NCI-H128 (cell line): ENCODE results near the gene CYP4F3.
A peak's percentile ranks its signal among the peaks of the same experiment; 100 is the strongest.
"Not testable (repeated sequence)": the region's sequence is repeated elsewhere in the genome, so short reads cannot be mapped to it uniquely, and the experiment has no call there.

Source experiments
- DNase-seq: peaks from one replicate; lab custom pipeline; 2025; ENCODE audit not compliant: unreplicated experiment; lab: John Stamatoyannopoulos, UW

The CYP4F3 gene

GRCh38 chr19:15629003-15629880, 11.5 kb upstream of the CYP4F3 start:
- DNase-seq, result peak; percentile 29

GRCh38 chr19:15631817-15632216, 8.9 kb upstream of the CYP4F3 start:
- DNase-seq, result no peak

- no peak for DNase-seq
Measured at GRCh38 chr19:15633082-15633835, 7.4 kb upstream of the CYP4F3 start.

- no peak for DNase-seq
Measured at GRCh38 chr19:15634105-15634504, 6.6 kb upstream of the CYP4F3 start.

GRCh38 chr19:15635016-15635805, 5.5 kb upstream of the CYP4F3 start:
- DNase-seq, result no peak

GRCh38 chr19:15636026-15636425, 4.7 kb upstream of the CYP4F3 start:
- DNase-seq, result no peak

- DNase-seq, result no peak
Measured at GRCh38 chr19:15639596-15639995, 1.1 kb upstream of the CYP4F3 start.

- DNase-seq, result no peak
Measured at GRCh38 chr19:15640904-15641597, 354 bp downstream of the CYP4F3 start.

GRCh38 chr19:15641901-15642491, 1.3 kb downstream of the CYP4F3 start:
- DNase-seq, result no peak

- DNase-seq, result no peak
Measured at GRCh38 chr19:15642807-15643206, 2.1 kb downstream of the CYP4F3 start.

- no peak for DNase-seq
Measured at GRCh38 chr19:15643387-15643786, 2.7 kb downstream of the CYP4F3 start.

- no peak for DNase-seq
Measured at GRCh38 chr19:15644066-15644741, 3.5 kb downstream of the CYP4F3 start.

GRCh38 chr19:15644816-15645215, 4.1 kb downstream of the CYP4F3 start:
- no peak for DNase-seq

- DNase-seq, result no peak
Measured at GRCh38 chr19:15649526-15649925, 8.8 kb downstream of the CYP4F3 start.

GRCh38 chr19:15650123-15650522, 9.4 kb downstream of the CYP4F3 start:
- not testable (repeated sequence) for DNase-seq

GRCh38 chr19:15651791-15652190, 11.1 kb downstream of the CYP4F3 start:
- no peak for DNase-seq

- no peak for DNase-seq
Measured at GRCh38 chr19:15652559-15653278, 12.0 kb downstream of the CYP4F3 start.

GRCh38 chr19:15656467-15656866, 15.8 kb downstream of the CYP4F3 start:
- no peak for DNase-seq

- DNase-seq, result no peak
Measured at GRCh38 chr19:15663247-15663646, 22.6 kb downstream of the CYP4F3 start.
